ENCODE data around the gene GRIK2. TPM values are rescaled to one million over a fixed set of nuclear protein-coding genes. Genes with fewer than 3 reads are reported as not detected.
"Not testable (repeated sequence)": the region's sequence is repeated elsewhere in the genome, so short reads cannot be mapped to it uniquely, and the experiment has no call there.

Gene GRIK2
- total RNA-seq, 4 donors from 2014 or later: 0.46 to 3.7 (median 1.8) TPM

- Histone ChIP-seq H3K4me1 (no peaks in the 10 kb centered on the region), H3K9me3 (no peaks in the 10 kb centered on the region), H3K4me3 (no peak overlapping the region), H3K27ac (replicated peaks in 1 of 4) (no peak overlapping the region), H3K27me3 (no peaks in the 10 kb centered on the region), H3K36me3 (no peaks in the 10 kb centered on the region)
- TF ChIP-seq POLR2AphosphoS5 (IDR thresholded peaks at IDR 0.05) (no peak), EP300 (IDR thresholded peaks at IDR 0.05) (no peak), CTCF (IDR thresholded peaks at IDR 0.05) (no peak), POLR2A (IDR thresholded peaks at IDR 0.05; ENCODE audit: low read depth) (no peak)
- 77% methylated on average over 6 of the region's 6 CpGs for WGBS
- intact Hi-C loops (cut with DNase I): no loop called here
- no peak for DNase-seq (ENCODE audit: extremely low spot score)
Observed at GRCh38 chr6:101626269-101626668, 232.8 kb downstream of the GRIK2 start.

GRCh38 chr6:101630941-101631340 lies 237.4 kb downstream of the GRIK2 start:
- no peaks in the 10 kb centered on the region for H3K27me3 ChIP-seq
- H3K27ac ChIP-seq (replicated peaks in 1 of 4): no peak overlapping the region
- no peak for DNase-seq (ENCODE audit: extremely low spot score)
- 70% methylated on average over 2 of the region's 2 CpGs for whole genome bisulfite sequencing
- no peaks in the 10 kb centered on the region for H3K36me3 ChIP-seq
- no peaks in the 10 kb centered on the region for H3K4me1 ChIP-seq
- intact Hi-C loops (cut with DNase I): no loop called here
- no peaks in the 10 kb centered on the region for H3K9me3 ChIP-seq
- H3K4me3 ChIP-seq: no peak overlapping the region
- TF ChIP-seq POLR2AphosphoS5 (IDR thresholded peaks at IDR 0.05): no peak
- TF ChIP-seq POLR2A (IDR thresholded peaks at IDR 0.05; ENCODE audit: low read depth): no peak
- no peak for TF ChIP-seq EP300 (IDR thresholded peaks at IDR 0.05)
- TF ChIP-seq CTCF (IDR thresholded peaks at IDR 0.05): no peak

- Histone ChIP-seq H3K4me3 (no peak overlapping the region), H3K27me3 (no peaks in the 10 kb centered on the region), H3K4me1 (no peaks in the 10 kb centered on the region), H3K27ac (replicated peaks in 1 of 4) (no peak overlapping the region), H3K36me3 (no peaks in the 10 kb centered on the region), H3K9me3 (no peaks in the 10 kb centered on the region)
- DNase-seq (ENCODE audit: extremely low spot score): no peak
- 90% methylated on average over 3 of the region's 3 CpGs for WGBS
- TF ChIP-seq POLR2AphosphoS5 (IDR thresholded peaks at IDR 0.05) (no peak), POLR2A (IDR thresholded peaks at IDR 0.05; ENCODE audit: low read depth) (no peak), EP300 (IDR thresholded peaks at IDR 0.05) (no peak), CTCF (IDR thresholded peaks at IDR 0.05) (no peak)
- intact Hi-C loops (cut with DNase I): no loop called here
Observed at GRCh38 chr6:101633081-101633480, 239.6 kb downstream of the GRIK2 start.

GRCh38 chr6:101638865-101639264 lies 245.4 kb downstream of the GRIK2 start:
- H3K4me3 ChIP-seq; H3K27ac ChIP-seq (replicated peaks in 1 of 4); H3K36me3 ChIP-seq; DNase-seq (ENCODE audit: extremely low spot score); H3K27me3 ChIP-seq; intact Hi-C loops (cut with DNase I); H3K4me1 ChIP-seq; H3K9me3 ChIP-seq: not testable (repeated sequence)
- WGBS: 93% methylated on average over 11 of the region's 11 CpGs

GRCh38 chr6:101640131-101640530 lies 246.6 kb downstream of the GRIK2 start:
- no peak overlapping the region for H3K27ac ChIP-seq (replicated peaks in 1 of 4)
- 92% methylated on average over 1 of the region's 1 CpG for WGBS
- DNase-seq (ENCODE audit: extremely low spot score): no peak
- TF ChIP-seq CTCF (IDR thresholded peaks at IDR 0.05): no peak
- no peak for TF ChIP-seq POLR2A (IDR thresholded peaks at IDR 0.05; ENCODE audit: low read depth)
- no peak for TF ChIP-seq EP300 (IDR thresholded peaks at IDR 0.05)
- no peak for TF ChIP-seq POLR2AphosphoS5 (IDR thresholded peaks at IDR 0.05)
- intact Hi-C loops (cut with DNase I): no loop called here
- no peak overlapping the region for H3K4me3 ChIP-seq
- H3K36me3 ChIP-seq: no peaks in the 10 kb centered on the region
- H3K4me1 ChIP-seq: no peaks in the 10 kb centered on the region
- H3K9me3 ChIP-seq: no peaks in the 10 kb centered on the region
- no peaks in the 10 kb centered on the region for H3K27me3 ChIP-seq

All from esophagus muscularis mucosa (tissue), 4 donors.